ENCODE data around the gene DNAJB9. TPM values are rescaled to one million over a fixed set of nuclear protein-coding genes. Genes with fewer than 3 reads are reported as not detected.

Gene DNAJB9
- total and polyA plus RNA-seq, 2 of the 13 experiments (the other 11 are each of a cell fraction or from before 2014, with no cell fraction given), result 8.6 to 16.4 TPM

DNA sequence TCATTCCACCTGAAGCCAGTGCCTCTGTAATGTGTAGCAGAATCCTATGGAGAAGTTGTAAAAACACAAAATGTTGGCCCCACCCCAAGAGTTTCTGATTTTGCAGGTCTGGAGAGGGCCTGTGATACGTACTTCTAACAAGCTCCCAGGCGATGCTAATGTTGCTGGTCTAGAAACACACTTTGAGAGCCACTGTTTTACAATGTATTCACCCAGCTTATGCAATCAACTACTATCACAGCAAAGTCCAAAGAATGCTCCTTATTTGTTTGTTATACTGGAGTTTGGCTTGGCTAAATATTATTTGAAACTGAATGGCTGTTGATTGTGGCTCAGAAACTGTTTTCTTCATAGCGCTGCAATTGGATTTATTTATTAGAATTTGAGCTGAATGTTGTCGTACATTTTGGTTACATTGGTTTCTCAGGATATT lies 44.3 kb downstream of the DNAJB9 start:
- peak; percentile 93 for ATAC-seq
- no TSS peak for BruUV-seq (replicated peaks)
- no peaks in the 10 kb centered on the region for H3K9me3 ChIP-seq (ENCODE audit: low read length)
- DNase-seq (ENCODE audit: low spot score), result peak; percentile 32
- no peaks in the 10 kb centered on the region for H3K27me3 ChIP-seq (ENCODE audit: control insufficient read depth in 1 of 2, insufficient read depth in 2 of 2, low read length in 2 of 2)
- no peak overlapping the region for H2AFZ ChIP-seq (ENCODE audit: low read length)
- no peak overlapping the region; a peak in 1 of 6 replicates for H3K4me3 ChIP-seq (replicated peaks in 1 of 3; ENCODE audit: insufficient read depth in 1 of 3, low read depth in 2 of 3, low read length in 3 of 3)
- CTCF ChIA-PET (ENCODE audit: low intra/inter-chr PET ratio, low total read pairs), result no interaction called here
- in situ Hi-C loops (cut with HindIII; ENCODE audit: extremely low pct_ligation_motif_present, low pct_unique_long_range_greater_than_20kb), result loop anchor here (25.0 kb wide), 1 partner anchor 1473 kb away; no protein-coding TSS in a partner anchor
- no peak overlapping the region for H3K27ac ChIP-seq (ENCODE audit: extremely low read length, insufficient read depth, low read length)
- no peak for TF ChIP-seq SP1 (IDR thresholded peaks at IDR 0.05)
- TF ChIP-seq SP1 (CRISPR knock-in tag; IDR thresholded peaks at IDR 0.05), result no peak
- TF ChIP-seq KLF6 (CRISPR knock-in tag; IDR thresholded peaks at IDR 0.05), result no peak
- TF ChIP-seq, protein P1, sequence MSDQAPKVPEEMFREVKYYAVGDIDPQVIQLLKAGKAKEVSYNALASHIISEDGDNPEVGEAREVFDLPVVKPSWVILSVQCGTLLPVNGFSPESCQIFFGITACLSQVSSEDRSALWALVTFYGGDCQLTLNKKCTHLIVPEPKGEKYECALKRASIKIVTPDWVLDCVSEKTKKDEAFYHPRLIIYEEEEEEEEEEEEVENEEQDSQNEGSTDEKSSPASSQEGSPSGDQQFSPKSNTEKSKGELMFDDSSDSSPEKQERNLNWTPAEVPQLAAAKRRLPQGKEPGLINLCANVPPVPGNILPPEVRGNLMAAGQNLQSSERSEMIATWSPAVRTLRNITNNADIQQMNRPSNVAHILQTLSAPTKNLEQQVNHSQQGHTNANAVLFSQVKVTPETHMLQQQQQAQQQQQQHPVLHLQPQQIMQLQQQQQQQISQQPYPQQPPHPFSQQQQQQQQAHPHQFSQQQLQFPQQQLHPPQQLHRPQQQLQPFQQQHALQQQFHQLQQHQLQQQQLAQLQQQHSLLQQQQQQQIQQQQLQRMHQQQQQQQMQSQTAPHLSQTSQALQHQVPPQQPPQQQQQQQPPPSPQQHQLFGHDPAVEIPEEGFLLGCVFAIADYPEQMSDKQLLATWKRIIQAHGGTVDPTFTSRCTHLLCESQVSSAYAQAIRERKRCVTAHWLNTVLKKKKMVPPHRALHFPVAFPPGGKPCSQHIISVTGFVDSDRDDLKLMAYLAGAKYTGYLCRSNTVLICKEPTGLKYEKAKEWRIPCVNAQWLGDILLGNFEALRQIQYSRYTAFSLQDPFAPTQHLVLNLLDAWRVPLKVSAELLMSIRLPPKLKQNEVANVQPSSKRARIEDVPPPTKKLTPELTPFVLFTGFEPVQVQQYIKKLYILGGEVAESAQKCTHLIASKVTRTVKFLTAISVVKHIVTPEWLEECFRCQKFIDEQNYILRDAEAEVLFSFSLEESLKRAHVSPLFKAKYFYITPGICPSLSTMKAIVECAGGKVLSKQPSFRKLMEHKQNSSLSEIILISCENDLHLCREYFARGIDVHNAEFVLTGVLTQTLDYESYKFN (CRISPR knock-in tag; conservative IDR thresholded peaks at IDR 0.05), result peak; percentile 34
- TF ChIP-seq ZNF652 (CRISPR knock-in tag; IDR thresholded peaks at IDR 0.05; ENCODE audit: borderline replicate concordance, low read depth), result no peak
- TF ChIP-seq CEBPG (CRISPR knock-in tag; IDR thresholded peaks at IDR 0.05), result peak; percentile 60
- TF ChIP-seq, protein P2, sequence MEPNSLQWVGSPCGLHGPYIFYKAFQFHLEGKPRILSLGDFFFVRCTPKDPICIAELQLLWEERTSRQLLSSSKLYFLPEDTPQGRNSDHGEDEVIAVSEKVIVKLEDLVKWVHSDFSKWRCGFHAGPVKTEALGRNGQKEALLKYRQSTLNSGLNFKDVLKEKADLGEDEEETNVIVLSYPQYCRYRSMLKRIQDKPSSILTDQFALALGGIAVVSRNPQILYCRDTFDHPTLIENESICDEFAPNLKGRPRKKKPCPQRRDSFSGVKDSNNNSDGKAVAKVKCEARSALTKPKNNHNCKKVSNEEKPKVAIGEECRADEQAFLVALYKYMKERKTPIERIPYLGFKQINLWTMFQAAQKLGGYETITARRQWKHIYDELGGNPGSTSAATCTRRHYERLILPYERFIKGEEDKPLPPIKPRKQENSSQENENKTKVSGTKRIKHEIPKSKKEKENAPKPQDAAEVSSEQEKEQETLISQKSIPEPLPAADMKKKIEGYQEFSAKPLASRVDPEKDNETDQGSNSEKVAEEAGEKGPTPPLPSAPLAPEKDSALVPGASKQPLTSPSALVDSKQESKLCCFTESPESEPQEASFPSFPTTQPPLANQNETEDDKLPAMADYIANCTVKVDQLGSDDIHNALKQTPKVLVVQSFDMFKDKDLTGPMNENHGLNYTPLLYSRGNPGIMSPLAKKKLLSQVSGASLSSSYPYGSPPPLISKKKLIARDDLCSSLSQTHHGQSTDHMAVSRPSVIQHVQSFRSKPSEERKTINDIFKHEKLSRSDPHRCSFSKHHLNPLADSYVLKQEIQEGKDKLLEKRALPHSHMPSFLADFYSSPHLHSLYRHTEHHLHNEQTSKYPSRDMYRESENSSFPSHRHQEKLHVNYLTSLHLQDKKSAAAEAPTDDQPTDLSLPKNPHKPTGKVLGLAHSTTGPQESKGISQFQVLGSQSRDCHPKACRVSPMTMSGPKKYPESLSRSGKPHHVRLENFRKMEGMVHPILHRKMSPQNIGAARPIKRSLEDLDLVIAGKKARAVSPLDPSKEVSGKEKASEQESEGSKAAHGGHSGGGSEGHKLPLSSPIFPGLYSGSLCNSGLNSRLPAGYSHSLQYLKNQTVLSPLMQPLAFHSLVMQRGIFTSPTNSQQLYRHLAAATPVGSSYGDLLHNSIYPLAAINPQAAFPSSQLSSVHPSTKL (CRISPR knock-in tag; IDR thresholded peaks at IDR 0.05), result peak; percentile 18; the same call in 1 of the 2 replicates
- peak; percentile 83; the same call in 1 of the 2 replicates for TF ChIP-seq ZNF792 (CRISPR knock-in tag; IDR thresholded peaks at IDR 0.05)
- peak; percentile 9; the same call in 1 of the 2 replicates for TF ChIP-seq HNF4G (IDR thresholded peaks at IDR 0.05; ENCODE audit: borderline replicate concordance, low read depth, low read length)
- TF ChIP-seq HNF4G (CRISPR knock-in tag; IDR thresholded peaks at IDR 0.05; ENCODE audit: borderline replicate concordance, low read depth), result no peak
- peak; percentile 45; the same call in 1 of the 2 replicates for TF ChIP-seq CEBPB (IDR thresholded peaks at IDR 0.05; ENCODE audit: borderline replicate concordance, low read depth, low read length)
- no peak for TF ChIP-seq FOXP1 (IDR thresholded peaks at IDR 0.05)
- 0 out of 2 replicates have a peak, but pooled peaks have one; percentile 8 for TF ChIP-seq FOXP1 (CRISPR knock-in tag; IDR thresholded peaks at IDR 0.05)
- peak; percentile 42 for TF ChIP-seq HNF4A (CRISPR knock-in tag; IDR thresholded peaks at IDR 0.05)
- TF ChIP-seq GATAD1 (CRISPR knock-in tag; IDR thresholded peaks at IDR 0.05), result no peak
- TF ChIP-seq, protein P3, sequence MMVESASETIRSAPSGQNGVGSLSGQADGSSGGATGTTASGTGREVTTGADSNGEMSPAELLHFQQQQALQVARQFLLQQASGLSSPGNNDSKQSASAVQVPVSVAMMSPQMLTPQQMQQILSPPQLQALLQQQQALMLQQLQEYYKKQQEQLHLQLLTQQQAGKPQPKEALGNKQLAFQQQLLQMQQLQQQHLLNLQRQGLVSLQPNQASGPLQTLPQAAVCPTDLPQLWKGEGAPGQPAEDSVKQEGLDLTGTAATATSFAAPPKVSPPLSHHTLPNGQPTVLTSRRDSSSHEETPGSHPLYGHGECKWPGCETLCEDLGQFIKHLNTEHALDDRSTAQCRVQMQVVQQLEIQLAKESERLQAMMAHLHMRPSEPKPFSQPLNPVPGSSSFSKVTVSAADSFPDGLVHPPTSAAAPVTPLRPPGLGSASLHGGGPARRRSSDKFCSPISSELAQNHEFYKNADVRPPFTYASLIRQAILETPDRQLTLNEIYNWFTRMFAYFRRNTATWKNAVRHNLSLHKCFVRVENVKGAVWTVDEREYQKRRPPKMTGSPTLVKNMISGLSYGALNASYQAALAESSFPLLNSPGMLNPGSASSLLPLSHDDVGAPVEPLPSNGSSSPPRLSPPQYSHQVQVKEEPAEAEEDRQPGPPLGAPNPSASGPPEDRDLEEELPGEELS (CRISPR knock-in tag; IDR thresholded peaks at IDR 0.05), result 0 out of 2 replicates have a peak, but pooled peaks have one; percentile 12
- peak; percentile 36; the same call in 1 of the 2 replicates for TF ChIP-seq FOXA3 (CRISPR knock-in tag; IDR thresholded peaks at IDR 0.05)
- no peak overlapping the region for H3K9ac ChIP-seq (ENCODE audit: insufficient read depth, low read depth, low read length)
- H3K79me2 ChIP-seq (ENCODE audit: insufficient read depth, low read length), result no peaks in the 10 kb centered on the region
- intact Hi-C loops (cut with micrococcal nuclease; ENCODE audit: unreplicated experiment), result loop anchor here (5.0 kb wide), 1 partner anchor 193 kb away; no protein-coding TSS in a partner anchor
- no peaks in the 10 kb centered on the region for H3K36me3 ChIP-seq (replicated peaks in 1 of 2; ENCODE audit: control insufficient read depth in 1 of 2, insufficient read depth in 2 of 2, low read length in 2 of 2)
- POLR2A ChIA-PET, result interaction anchor here (0.9 kb wide), 1 partner anchor 10 kb away, joined by 3 read pairs; no protein-coding TSS in a partner anchor
- WGBS (ENCODE audit: low lambda C conversion rate), result 18% methylated on average over 4 of the region's 4 CpGs
- H3K4me1 ChIP-seq (ENCODE audit: insufficient read depth, low read length), result peaks cover 17% of the 10 kb centered on the region
- no peak for FAIRE-seq
- no peaks in the 10 kb centered on the region for H4K20me1 ChIP-seq (ENCODE audit: insufficient read depth, low read length)
- peak overlapping the region; percentile 47 for H3K4me2 ChIP-seq (ENCODE audit: low read depth, low read length)
